Fibroblast of skin of left quadriceps (primary cell): ENCODE results near the gene ACOT9.
A peak's percentile ranks its signal among the peaks of the same experiment; 100 is the strongest.
"Not testable (repeated sequence)": the region's sequence is repeated elsewhere in the genome, so short reads cannot be mapped to it uniquely, and the experiment has no call there.

Experiments
- DNase-seq, 2 experiments: peaks; one replicate each; pipeline ENCODE4 v3.0.0-alpha.2; 2013; ENCODE audit warnings: low read depth in 2 of 2

Gene ACOT9, protein sequence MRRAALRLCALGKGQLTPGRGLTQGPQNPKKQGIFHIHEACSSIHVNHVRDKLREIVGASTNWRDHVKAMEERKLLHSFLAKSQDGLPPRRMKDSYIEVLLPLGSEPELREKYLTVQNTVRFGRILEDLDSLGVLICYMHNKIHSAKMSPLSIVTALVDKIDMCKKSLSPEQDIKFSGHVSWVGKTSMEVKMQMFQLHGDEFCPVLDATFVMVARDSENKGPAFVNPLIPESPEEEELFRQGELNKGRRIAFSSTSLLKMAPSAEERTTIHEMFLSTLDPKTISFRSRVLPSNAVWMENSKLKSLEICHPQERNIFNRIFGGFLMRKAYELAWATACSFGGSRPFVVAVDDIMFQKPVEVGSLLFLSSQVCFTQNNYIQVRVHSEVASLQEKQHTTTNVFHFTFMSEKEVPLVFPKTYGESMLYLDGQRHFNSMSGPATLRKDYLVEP

DNA sequence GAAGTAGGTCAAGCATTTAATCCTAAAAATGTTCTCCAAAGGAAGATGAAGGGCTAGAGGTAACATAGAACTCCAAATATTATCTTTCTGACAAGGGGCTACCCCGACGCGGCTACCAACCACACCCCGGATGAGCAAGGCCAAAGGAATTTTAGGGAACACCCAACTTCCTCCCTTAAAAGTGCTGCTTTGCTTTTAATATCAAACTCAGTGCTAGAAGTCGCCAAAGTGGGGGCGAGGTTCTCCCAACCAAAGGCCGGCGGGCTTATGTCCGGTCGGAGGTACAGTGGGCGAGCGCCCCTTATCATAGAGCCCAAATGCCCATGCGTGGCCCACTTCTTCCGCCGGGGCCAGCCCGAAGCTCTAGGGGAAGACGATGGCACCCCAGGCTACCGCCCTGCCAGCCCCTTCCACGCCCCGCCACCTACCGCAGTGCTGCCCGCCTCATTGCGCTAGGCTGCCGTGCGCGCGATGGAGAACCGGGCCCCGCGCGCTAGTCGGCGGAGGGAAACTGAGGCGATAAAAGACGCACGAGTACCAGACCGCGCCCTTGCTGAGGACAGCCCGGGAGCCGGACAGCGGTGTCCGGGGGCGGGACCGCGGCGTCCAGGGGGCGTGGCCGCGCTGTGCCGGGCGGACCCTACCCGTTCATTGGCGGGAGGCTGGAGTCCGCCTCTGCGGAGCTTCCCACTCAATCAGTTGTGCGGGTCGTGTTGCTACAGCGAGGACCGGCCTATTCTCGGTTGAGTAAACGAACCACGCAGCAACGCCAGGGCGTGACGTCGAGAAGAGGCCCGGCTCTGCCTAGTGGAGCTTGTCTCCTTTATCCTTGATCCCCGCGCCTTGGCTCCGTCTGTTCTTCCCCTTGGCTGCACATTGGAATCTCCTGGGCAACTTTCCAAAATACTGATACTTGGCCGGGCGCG is at the start of gene ACOT9:
Gene ACOT9, minus strand, starts transcription at position 580 of the 926 bp plus-strand sequence. Its CDS starts 132 bp downstream, at position 448.
- DNase-seq, result peak; percentile 82 to 84

DNA sequence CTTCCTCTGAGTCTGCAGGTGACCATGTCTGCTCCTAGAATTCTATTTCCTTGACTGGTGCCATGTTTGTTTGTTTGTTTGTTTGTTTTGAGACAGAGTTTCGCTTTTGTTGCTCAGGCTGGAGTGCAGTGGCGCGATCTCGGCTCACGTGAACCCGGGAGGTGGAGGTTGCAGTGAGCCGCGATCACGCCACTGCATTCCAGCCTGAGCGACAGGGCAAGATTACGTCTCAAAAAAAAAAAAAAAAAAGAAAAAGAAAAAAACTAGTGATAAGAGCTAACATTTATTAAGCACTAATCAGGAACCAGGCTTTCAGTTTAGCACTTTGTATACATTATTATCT is 47.0 kb upstream of the ACOT9 start:
- DNase-seq, result no peak

DNA sequence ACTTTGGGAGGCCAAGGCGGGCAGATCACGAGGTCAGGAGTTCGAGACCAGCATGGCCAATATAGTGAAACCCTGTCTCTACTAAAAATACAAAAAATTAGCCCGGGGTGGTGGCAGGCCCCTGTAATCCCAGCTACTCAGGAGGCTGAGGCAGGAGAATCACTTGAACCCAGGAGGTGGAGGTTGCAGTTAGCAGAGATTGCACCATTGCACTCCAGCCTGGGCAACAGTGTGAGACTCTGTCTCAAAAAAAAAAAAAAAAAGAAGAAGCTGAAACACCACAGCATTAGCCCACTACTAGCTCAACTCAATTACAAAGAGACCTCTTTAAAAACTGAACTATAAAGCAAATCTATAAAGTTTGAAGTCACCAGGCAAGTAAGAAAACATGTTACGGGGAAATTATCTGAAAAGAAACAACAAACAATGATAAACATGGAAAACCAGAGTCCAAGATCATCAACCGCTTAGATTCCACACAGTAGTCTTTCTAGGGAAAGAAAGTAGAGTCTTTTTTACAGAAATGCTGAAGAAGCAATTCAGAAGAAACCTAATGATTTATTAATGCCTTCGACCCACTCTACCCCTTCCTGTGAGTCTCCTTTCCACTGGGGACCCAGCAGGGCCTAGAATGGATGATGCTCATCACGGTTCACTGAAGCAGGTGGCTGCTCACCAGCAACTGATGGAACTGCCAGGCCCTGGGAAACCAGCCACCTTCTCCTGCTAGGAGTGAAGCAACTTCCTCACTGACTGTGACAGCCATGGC is 46.5 kb upstream of the ACOT9 start:
- DNase-seq, result no peak

- no peak for DNase-seq
Observed at GRCh38 chrX:23788946-23789345, 45.9 kb upstream of the ACOT9 start.

DNA sequence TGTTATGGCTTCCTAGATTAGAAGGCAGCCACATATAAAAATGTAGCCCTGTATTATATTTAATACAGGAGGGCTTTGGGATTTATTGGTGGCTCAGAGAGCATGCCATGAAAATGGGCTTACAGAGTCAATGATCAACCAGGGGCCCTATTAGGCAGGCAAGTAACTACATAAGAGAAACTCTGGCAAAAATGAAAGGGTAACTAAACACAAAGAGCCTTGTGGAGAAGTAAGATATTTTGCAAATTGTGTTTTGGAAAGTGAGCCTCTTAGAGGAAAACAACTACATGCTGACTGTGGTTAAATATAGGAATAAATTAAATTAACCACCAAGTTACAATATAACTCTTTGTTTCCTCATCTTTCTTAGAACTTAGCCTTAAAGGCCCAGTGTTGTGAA is 45.4 kb upstream of the ACOT9 start:
- DNase-seq, result no peak

DNA sequence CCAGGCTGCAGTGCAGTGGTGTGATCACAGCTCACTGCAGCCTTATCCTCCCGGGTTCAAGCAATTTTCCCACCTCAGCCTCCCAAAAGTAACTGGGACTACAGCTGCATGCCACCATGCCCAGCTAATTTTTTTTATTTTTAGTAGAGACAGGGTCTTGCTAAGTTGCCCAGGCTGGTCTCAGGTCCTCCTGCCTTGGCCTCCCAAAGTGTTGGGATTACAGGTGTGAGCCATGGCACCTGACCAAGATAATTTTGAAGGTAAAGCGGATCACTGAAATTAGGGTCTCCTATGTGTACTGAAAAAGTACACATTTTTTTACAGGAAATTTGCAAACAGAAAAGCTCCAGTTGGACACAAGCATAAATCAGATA is 44.7 kb upstream of the ACOT9 start:
- no peak for DNase-seq

DNA sequence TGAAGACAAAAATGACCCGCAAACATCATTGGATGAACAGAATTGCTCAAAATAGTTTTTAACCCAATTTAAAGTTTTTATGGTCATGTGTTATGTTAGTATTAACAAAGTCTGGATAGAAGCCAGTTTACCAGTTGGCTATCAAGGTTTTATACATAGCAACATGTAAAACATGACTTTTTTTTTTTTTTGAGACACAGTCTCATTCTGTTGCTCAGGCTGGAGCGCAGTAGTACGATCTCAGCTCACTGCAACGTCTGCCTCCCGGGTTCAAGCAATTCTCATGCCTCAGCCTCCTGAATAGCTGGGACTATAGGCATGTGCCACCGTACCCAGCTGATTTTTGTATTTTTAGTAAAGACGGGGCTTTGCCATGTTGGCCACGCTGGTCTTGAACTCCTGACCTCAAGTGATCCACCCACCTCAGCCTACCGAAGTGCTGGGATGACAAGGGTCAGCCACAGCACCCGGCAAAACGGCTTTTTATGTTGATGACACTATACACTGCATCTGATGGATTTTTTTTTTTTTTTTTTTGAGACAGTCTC is 43.3 kb upstream of the ACOT9 start:
- no peak for DNase-seq

DNA sequence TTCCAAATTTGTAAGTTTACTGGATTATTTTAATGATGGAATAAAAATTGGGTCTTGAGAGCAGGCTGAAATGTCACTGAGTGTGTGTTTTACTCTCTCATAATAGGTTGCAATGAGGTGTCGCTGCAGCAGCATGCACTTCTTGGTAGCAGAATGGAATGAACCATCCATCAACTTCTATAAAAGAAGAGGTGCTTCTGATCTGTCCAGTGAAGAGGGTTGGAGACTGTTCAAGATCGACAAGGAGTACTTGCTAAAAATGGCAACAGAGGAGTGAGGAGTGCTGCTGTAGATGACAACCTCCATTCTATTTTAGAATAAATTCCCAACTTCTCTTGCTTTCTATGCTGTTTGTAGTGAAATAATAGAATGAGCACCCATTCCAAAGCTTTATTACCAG is 42.5 kb upstream of the ACOT9 start:
- no peak for DNase-seq

- peak; percentile 44 to 48 for DNase-seq
Observed at GRCh38 chrX:23784470-23785331, 41.6 kb upstream of the ACOT9 start.

DNA sequence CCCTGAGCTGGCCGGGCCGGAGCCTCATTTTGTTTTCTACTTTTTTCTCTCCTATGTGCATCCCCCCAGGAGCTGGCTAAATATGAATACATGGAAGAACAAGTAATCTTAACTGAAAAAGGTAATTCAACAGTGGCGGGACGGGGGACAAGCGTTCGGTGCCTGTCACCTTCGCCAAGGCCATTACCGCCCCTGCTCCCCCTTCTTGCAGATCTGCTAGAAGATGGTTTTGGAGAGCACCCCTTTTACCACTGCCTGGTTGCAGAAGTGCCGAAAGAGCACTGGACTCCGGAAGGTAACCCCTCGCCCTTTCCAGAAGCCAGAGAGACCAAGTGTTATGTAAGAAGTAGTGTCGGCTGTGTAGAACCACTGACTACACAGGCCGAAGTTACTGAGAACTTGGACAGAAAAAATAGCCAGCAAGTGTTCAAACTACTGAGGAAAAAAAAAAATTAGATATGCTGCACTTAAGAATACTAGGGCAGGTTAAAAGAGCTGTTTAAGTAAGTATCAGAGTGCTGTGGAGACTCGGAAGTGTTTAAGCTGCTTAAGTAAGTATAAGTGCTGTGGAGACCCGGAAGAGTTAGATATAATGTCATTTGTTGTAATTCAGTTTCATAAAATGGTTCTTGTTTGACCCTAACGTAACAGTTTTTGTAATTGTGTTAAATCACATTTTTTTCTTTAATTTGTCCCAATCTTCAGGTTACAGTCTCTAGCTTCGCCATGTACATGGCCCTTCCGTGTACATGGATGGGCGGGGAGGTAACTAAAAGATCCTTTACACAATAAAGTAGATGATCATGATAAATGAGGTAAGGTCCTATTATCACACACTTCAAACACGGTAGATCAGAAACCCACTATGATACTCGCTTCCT is 40.8 kb upstream of the ACOT9 start:
- DNase-seq, result no peak

DNA sequence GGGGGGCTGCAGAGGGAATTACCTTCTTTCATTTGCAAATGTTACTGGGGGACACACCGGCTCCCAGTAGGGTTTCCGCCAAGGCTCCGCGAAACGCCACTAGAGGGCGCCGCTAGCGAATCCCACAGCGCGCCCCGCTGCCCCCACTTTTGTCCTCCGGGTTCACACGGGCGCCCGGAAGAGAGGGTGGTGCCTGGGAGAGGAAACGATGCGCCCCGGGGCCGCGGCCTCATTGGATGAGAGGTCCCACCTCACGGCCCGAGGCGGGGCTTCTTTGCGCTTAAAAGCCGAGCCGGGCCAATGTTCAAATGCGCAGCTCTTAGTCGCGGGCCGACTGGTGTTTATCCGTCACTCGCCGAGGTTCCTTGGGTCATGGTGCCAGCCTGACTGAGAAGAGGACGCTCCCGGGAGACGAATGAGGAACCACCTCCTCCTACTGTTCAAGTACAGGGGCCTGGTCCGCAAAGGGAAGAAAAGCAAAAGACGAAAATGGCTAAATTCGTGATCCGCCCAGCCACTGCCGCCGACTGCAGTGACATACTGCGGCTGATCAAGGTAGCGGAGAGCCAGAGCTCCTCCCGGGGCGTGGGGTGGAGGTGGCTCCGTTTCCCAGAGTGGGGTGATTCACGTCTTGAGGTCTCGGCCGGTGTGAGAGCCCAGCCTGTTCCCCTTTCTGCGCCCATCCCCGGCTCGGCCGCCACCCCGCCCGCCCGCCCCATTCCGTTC is 40.0 kb upstream of the ACOT9 start, which contains the start of gene SAT1:
Gene SAT1, plus strand, starts transcription at position 311 of the 726 bp plus-strand sequence. Its CDS starts 179 bp downstream, at position 490.
- peak; percentile 87 to 89 for DNase-seq

DNA sequence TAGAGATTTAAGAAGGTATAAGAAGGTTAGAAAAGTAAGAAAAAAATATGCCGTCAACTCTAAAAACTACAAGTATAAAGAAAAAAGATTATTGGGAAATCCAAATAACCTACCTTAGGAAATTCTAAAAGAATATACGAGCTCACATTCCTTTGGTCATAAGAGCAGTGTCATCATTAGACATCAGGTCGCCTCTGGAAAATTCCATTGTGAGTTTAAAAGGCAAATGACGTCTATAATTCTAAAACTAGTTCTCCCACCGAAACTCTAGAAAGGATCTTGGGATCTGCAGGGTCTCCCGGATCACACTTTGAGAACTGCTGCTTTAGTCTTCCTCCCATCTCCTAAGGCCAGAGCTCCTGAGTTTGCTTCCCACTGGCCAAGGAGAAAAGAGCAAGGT is 39.4 kb upstream of the ACOT9 start:
- DNase-seq, result no peak

DNA sequence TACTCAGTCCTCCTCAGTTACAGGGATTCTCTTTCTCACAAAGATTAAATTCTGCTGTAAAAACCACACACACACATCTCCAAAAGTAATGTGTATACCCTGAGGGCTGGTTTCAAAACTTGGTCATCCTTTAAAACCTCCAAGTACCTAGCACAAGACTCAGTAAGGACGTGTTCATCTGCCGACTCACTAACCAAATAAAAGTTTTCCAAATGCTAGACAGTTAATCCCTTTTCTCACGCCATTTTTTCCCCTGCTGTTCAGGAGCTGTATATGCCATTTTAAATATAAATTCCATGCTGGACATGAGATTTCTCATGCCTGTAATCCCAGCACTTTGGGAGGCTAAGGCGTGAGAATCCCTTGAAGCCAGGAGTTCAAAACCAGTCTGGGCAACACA is 35.9 kb upstream of the ACOT9 start:
- DNase-seq, result peak; percentile 47 to 49

GRCh38 chrX:23776363-23776762 is 33.3 kb upstream of the ACOT9 start:
- DNase-seq, result no peak

GRCh38 chrX:23773601-23774175 is 30.6 kb upstream of the ACOT9 start:
- no peak for DNase-seq

DNA sequence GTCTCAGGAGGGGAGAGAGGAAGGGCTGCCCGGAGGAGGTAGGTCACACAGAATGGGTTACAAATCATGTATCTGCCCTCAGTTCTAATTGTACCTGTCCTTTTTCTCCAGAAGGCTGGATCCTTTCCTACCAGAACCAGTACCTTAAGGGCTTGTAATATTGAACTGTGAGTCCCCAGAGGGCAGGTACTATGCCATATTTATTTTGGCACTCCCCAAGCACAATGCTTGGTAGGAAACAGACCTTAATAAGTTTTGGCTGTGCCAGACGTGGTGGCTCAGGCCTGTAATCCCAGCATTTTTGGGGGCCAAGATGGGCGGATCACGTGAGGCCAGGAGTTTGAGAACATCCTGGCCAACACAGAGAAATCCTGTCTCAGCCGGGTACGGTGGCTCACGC is 28.0 kb upstream of the ACOT9 start:
- not testable (repeated sequence) for DNase-seq

DNA sequence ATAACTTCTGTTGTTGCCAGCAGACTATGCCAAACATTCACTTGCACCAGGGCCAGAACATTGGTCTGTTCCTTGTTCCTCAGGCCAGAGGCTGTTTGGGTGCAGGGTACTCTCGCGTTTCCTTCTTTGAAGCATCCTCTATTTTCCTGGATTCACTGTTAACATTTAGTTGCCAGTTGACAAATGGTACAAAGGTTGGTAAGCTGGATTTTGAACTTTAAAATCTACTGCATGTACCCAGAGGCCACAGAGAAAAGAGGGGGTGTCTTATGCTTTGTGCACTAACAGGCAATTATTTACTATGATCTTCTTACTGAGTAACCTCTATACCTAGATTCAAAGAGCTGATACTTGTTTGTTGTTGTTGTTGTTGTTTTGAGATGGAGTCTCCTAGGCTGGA is 27.1 kb upstream of the ACOT9 start:
- no peak for DNase-seq
